Effector CD4-positive, alpha-beta T cell (primary cell): Measurements from ENCODE around the gene ATP13A3.
"Not testable (repeated sequence)": the region's sequence is repeated elsewhere in the genome, so short reads cannot be mapped to it uniquely, and the experiment has no call there.

Source experiments
- DNase-seq: peaks from one replicate; pipeline ENCODE4 v3.0.0-alpha.2; 2020

Gene ATP13A3

DNA sequence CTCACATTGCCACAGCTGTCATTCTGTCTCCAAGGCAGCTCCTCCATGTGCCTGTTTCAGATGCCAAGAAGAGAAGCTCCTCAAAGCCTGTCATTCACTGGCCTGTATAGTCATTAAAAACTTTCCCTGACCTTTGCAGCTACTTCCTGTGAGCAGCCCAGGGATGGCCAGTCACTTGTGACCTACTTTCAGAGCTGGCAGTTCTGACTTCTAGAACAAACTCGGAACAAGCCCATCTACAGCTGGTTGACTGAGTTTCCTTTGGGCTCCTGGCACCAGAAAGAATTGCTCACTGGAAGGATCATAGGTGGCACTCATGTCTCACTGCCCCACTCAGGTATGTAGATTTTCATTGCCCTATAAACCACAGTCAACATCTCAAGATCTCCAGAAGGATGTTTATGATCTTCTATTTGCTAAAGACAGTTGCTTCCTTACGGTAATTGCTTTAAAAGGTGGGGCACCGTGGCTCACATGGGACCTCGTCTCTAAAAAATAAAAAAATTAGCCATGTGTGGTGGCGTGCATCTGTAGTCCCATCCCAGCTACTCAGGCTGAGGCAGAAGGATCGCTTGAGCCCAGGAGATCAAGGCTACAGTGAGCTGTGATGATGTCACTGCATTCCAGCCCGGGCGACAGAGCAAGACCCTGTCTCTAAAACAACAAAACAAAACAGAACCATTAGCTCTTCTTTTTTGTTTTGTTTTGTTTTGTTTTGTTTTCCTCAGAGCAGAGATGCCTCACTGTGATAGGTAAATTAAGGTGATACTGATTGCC, 11.2 kb upstream of the ATP13A3 start:
- DNase-seq = no peak

DNA sequence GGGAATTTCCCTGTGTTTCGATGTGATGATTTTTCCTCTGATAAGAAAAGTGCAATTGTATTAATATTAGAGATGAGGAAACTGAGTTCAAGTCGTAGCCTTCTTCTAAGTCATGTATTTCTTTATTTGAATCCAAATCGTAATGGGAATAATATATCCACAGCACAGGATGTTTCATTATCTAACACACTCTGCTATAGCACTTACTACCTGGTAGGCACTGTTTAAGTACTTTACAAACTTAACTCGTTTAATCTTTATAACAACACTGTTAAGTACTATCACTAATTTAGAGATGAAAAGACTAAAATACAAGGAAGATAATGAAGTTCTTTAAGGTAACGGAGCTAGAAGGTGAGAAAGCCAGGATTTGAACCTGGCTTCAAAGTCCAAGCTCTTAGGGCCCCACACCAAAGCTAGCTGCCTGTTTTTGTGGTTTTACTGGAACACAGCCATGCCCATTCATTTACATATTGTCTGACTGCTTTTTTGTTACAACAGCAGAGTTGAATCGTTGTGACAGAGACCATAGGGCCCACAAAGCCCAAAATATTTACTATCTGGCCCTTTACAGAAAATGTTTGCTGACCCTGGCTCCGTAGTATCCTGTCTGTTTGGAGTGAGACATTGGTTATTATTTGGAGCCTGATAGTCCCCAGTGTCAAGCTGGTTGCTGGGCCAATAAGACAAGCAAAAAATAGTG, 9.6 kb upstream of the ATP13A3 start:
- no peak for DNase-seq

DNA sequence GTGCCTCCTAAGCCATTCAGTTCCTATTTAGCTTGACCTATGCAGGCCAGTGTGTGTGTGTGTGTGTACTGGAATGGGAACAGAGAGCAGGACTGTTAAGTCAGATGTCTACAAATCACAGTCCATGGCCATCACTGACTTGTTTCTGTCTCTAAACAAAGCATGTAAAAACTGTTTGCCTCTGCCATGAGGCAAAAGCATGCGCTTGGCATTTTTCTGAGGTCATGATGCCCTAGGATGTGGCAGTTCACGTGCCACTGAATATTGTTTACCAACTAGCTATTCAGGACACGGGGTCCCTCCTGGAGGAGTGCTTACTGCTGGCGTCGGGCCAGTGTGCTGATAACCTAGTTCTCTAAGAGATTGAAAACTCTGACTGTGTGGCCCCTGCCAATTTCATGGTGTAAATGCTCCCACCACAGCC, 8.2 kb upstream of the ATP13A3 start:
- DNase-seq = no peak

DNA sequence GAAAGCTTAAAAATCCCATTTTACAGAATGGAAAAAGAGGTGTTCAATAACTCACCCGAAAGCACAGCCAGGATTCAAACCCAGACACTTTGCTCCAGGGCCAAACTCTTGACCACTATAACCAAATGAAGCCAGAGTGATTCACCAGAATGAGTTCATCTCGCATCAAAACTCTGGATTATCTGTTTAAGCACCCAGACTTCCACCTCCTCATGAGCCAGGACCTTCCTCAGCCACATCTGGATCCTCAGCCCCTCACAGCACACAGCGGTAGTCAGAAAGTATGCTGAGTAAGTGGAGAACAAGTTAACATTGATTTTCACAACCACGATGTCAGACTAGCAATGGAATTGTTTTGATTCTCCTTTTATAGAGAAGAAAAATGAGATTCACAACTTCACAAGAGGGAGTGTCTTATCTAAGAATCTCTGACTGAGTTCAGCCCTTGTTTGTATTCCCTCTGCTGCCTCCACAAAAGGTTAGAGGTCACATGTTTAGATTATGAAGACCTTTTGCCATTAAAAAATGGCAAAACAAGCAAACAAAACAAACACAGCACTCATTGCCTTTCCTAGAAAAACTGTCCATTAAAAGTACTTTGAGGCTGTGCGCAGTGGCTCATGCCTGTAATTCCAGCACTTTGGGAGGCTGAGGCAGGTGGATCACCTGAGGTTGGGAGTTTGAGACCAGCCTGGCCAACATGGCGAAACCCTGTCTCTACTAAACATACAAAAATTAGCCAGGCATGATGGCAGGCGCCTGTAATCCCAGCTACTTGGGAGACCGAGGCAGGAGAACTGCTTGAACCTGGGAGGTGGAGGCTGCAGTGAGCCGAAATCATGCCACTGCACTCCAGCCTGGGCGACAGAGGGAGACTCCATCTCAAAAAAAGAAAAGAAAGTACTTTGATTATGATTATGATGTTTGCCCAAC, 7.5 kb upstream of the ATP13A3 start:
- not testable (repeated sequence) for DNase-seq

DNA sequence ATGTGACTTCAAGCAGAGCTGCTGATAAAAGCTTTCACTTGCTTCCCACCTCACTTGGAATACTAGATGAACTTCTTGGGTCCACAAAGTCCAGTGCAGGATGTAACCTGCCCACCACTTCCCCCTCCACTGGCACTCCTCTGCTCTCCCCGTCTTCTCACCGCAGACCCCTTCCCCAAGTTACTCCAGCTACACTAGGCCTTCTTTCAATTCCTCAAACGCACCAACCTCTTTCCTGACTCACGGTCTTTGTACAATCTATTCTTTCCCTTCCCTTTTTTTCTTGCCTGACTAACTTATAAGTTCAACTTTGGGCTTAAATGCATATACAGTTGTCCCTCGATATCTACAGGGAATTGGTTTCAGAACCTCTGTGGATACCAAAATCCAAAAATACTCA, 5.2 kb upstream of the ATP13A3 start:
- DNase-seq = no peak

DNA sequence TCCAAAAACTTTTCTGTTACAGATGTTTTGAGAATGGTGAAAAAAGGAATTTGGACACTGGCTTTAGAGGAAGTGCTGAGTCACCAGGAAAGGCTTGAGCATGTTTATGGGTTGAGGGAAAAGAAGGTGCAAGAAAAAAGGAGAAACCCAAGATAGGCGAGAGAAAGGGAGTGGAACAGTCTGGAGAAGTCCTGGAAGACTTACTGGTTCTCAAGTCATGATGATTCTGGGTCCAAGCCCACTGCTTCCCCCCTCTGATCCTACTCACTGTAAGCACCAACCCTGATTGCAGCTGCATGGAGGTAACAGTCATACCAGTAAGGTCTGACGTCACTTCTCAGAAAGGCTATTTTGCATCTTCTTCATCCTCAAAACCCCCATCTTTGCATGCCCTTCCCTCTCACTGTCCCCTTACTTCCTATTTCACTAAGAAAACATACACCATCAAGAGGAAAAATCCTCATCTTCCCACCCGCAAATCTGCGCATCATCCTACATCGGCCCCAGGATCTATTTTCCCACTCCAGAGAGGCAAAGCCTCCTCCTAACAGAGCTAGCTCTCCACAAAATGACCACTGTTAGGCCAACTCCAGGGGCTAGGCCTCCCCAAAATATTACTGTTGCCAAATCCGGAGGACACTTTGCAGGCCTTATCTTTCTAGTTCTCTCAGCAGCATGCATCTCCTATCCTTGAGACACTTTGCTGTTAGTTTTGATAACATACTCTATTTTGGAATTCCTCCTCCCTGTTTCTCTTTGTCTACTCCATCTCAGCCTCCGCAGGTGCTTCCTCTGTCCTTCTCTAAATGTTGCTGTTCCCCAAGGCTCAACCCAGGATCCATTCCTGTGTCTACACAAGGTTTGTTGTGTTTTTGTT, 3.2 kb upstream of the ATP13A3 start:
- no peak for DNase-seq

DNA sequence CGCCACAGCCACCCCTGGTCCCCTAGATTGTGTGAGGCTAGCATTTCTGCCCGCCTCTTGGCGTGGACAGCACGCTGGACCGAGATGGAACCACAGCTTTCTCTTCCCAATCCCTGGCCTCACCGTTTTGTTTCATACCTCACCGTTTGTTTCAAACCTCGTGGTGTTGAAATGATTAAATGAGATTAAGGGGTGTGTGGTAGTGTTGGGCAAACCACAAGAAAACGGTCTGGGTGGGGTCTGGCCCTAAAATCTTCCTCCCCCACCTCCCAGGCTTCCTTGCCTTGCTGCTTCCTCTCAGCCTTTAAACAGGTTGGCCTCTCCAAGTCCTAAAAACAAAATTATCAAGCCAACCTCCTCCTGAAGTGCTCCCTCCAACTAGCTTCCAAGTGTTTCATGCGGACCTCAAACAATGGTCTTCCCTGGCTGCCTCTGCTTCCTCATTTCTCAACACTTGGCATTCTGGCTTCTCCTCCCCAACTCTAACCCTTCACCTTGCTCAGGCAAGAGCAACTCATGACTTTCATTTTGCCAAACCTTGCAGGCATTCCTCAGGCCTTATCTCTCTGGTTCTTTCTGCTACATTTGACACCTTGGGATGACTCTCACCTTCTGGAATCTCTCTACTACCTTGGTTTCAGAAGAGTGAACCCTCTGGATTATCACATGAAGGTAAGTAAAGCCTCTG, 1.4 kb upstream of the ATP13A3 start:
- DNase-seq = no peak

DNA sequence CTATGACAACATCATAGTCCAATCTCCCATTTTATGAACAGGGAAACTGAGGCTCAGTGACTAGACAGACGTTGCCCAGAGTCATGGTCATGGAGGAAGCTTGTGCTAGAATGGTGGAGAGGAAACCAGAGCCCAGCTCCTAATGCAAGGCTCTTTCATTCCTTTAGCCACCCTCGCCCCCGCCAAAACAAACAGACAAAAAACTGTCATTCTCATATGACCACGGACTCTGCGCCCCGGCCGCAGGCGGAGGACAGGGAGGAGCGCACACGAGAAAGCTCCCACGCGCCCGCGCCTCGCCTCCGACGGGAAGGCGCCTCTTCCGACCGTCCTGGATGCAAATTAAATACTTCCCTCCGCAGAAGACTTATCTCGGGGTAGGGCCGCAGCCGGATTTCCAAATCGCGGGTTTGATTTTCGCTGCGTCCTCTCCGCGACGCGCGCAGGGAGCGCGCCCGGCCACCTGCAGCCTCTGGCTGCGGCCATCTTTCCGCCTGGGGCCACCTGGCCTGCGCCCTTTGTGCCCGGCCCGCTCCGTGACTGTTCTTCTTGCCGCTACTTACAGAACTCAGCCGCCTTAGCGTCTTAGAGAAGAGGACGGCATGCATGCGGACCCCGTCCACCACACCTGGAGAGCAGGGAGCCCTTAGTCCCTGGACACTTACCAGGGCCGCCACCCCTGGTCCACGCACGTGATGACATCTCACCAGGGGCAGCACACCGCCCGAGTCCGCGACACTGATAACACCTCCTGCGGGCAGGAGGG, 670 bp upstream of the ATP13A3 start:
- DNase-seq = peak; percentile 20

DNA sequence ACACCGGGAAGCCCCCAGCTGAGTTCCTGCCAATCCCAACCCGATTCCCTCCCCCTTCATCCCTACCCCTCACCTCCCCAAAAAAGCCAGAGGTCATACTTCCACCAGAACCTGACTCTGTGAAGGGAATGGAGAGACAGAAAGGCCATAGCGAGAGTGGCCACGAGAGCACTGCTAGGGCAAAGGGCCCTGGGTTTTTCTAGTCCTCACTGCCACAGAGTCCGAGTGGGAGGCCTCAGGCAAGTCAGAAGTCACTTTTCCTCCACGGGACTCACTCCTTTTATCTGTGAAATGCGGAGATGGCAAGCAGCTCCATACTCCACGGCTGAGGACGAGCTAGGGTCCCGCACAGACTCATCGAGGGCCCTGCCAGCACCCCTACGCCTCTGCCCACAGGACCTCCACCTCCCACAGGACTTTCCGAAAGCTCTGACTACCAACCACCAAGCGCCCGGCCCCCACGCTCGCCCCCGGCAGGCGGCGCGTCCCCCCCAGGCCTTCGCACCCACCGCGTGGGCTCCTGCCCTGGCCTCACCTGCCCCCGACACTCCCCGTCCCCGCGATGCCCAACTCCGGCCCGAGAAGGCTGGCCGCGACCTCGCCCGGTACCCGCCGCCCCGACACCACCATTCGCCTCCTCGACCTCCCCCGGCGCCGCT, 792 bp downstream of the ATP13A3 start:
- peak; percentile 32 for DNase-seq

DNA sequence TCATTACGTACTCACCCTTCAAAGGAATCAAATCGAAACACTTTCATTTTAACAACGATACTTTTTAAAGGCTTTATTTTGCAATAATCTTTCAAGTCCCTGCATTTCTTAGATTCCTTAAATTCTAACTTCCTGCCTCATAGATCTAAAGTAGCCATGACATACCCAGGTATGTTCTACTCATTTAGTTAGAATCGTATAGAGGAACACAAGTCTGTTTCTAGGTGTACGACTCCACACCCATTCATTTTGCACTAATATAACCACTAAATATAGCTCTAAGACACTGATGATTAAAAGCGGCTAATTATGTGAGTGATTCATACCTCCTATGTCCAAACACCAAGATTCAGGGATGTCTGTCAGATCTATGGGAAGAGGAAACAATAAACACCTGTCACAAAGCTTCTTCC, 1.3 kb downstream of the ATP13A3 start:
- no peak for DNase-seq

DNA sequence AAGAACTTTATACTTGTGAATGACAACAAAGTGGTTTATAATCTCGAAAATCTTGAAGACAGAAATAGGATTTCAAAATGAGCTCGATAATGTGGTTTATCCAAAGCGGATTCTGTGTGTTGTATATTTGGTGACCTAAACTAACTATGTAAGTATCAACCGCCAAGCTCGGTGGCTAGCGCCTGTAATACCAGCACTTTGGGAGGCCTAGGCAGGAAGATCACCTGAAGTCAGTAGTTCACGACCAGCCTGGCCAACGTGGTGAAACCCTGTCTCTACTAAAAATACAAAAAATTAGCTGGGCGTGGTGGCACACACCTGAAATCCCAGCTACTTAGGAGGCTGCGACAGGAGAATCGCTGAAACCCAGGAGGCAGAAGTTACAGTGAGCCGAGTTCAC, 2.2 kb downstream of the ATP13A3 start:
- no peak for DNase-seq

DNA sequence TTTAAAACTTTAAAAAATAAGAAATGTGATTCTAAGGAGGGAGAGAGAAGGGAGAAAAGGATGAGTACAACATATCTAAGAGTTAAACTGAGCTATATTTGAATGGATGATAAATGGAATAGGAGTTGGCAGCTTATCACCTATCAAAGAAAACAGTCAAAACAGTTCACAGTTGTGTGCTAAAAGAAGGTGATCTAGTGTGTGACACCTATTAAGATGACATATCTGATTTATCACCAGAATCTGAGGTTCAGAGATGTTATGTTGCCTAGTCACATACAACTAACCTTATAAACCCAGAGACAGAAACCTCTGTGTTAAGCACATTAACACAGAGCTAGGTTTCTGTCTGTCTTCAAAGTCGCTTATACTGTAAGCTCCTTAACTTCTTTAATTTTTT, 3.0 kb downstream of the ATP13A3 start:
- DNase-seq = no peak

DNA sequence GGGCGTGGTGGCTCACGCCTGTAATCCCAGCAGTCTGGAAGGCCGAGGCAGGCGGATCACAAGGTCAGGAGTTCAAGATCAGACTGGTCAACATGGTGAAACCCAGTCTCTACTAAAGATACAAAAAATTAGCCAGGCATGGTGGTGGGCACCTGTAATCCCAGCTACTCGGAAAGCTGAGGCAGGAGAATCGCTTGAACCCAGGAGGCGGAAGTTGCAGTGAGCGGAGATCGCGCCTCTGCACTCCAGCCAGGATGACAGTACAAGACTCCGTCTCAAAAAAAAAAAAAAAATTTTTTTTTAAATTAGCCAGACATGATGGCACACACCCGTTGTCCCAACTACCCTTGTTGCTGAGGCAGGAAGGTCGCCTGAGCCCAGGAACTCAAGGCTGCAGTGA, 4.0 kb downstream of the ATP13A3 start:
- not testable (repeated sequence) for DNase-seq

DNA sequence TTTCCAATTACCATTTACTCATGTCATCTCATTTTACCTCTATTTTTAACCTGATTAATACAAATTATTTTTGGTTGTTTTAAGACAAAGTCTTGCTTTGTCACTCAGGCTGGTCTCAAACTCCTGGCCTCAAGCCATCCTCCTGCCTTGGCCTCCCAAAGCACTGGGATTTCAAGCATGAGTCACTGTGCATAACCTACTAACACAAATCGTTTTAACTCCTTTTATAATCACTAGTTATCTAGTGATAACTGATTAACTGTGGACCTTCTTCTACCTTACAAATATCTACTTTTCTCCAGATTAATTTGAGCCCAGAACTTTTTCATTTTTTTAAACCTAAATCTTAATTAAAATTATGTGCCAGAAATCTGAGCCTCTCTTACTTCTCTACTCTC, 4.6 kb downstream of the ATP13A3 start:
- no peak for DNase-seq

DNA sequence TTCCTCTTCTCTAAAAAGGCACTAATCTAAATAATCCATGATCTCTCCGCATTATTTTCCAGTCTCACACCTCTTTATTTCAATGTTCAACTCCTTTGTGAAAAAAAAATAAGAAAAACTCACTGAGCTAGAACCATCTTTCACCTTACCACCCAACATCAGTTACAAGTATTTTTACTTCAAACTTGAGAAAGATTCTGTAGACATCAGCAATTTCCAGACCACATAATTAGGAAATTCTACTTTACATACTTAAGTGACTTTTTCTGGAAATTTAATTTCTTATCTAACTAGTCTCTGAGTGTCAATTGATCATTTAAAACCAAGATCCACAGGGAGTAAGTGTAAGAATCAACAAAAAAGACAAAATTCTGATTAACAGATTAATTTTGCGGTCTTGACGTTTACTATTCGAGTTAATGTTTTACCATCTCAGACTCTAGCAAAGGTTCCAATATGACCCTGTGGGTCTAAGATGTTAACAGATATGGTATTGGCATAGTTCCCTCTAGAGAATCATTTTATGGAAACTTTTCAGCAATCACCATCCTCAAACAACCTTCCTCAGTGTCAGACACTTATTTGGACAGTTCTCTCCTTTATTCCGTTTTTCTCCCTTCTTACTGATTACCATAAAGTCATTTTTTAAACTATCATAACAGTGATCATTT, 5.1 kb downstream of the ATP13A3 start:
- no peak for DNase-seq

DNA sequence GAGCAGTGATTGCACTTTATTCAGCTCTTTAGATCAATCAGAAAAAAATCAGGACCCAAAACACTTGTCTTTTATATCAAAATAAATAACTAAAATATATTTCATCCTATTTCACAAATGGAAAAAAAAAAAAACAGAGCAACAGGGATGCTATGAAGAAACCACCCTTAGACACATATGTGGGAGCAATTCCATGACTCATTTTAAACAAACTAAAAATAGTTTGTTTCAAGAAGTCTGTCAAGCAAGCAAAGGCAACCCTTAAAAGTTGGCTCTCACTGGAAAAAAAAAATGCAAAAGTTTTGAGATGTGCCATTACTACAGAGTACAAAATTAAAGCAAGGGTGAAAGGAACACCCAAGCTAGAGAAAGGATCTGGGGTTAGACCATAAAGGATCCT, 5.7 kb downstream of the ATP13A3 start:
- no peak for DNase-seq

DNA sequence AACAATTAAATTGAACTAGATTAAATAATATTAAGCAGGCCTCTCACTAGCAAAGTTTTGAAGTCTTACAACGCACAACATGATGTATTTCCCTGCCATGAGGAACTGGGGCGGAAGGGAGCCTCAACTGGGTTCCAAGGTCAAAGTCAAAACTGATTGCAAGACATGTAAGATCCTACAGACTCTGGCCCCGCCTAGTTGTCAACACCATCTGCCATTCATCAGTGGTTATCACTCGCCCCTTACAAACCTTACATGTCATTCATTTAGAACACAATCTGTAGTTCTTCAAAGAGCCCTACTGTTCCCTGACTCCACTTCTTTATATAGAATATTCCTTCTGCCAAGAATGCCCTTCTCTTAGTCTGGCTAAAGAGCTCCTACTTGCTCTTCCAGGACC, 10.0 kb downstream of the ATP13A3 start:
- DNase-seq = no peak

DNA sequence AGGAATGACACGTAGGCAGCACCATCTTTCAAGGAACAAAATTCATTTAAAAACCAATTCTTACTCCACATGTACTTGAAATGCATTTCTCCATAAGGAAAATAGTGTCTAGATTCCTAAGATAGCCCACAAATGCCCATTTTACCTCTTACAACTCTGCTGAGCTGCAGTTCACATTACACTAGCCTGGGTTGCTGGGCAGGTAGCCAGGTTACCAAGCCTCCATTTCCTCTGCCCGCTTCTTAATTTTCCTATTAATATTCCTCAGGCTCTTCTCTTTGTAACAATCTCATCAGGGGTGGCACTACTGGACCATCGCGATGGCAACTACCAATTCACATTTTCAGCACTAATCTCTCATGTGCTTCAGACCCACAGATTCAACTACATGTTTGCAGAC, 10.8 kb downstream of the ATP13A3 start:
- DNase-seq = no peak

DNA sequence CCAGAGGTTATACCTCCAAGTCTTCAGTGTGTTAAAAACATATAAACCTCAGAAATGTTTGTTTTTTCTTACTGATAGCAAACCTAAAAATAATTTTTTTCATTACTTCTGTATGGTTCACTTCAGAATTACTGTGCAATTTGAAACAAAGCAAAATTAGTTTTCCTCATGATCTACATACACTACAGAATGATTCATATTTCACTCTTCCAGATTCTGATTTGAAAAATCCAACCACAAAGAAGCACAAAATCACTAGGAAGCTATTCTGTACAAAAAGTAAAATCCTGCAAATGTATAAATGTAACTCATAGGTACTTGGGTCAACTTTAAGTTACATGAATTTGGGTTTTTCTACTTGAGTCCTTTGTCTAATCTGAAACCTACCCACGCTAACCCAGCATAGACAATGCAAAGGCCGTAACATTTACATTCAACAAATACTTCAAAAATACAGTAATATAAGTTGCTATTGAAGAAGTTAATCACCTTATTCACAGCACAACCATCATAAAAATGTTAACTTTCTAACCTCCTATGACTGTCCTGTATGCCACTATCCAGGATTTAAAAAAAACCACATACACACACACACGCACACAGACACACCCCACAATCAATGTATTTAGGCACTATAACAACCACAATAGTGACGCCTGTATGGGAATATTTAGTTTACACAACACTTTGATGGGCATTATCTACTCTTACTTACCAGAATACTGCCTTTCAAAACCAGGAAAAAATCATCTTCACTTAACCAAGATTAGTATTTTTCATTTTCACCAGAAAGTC, 11.5 kb downstream of the ATP13A3 start:
- no peak for DNase-seq
